Neural cell (in vitro differentiated cells): Measurements from ENCODE around the gene NMRK2. TPM values are rescaled to one million over a fixed set of nuclear protein-coding genes. Genes with fewer than 3 reads are reported as not detected.

ENCODE experiments used
- H2AFZ ChIP-seq: fragments of 200-600, 300-800 bp; sonication (generic), shearing (Covaris generic); 2 replicates; pipeline ENCODE4 v1.6.0; 2014; ENCODE audit warnings: low read depth, mild to moderate bottlenecking, antibody characterized with exemption, low read length, moderate library complexity
- H3F3A ChIP-seq: fragments of 200-600 bp; shearing (Covaris generic); 2 replicates; pipeline ENCODE4 v1.6.1; 2016; ENCODE audit warnings: mild to moderate bottlenecking, moderate library complexity, mixed read lengths, antibody characterized with exemption, low read length; ENCODE audit not compliant: insufficient read depth, poor library complexity, severe bottlenecking
- H3K27ac ChIP-seq: fragments of 200-600, 300-800 bp; sonication (generic), shearing (Covaris generic); 2 replicates; pipeline ENCODE4 v1.5.1; 2014; ENCODE audit warnings: mild to moderate bottlenecking, low read length, moderate library complexity
- H3K27me3 ChIP-seq: fragments of 300-800, 200-600 bp; sonication (generic), shearing (Covaris generic); 2 replicates; pipeline ENCODE4 v1.6.0; 2014; ENCODE audit warnings: mild to moderate bottlenecking, low read depth, low read length, moderate library complexity; ENCODE audit not compliant: insufficient read depth
- H3K36me3 ChIP-seq: fragments of 300-800, 200-600 bp; sonication (generic), shearing (Covaris generic); 2 replicates; pipeline ENCODE4 v1.5.1; 2014; ENCODE audit warnings: mild to moderate bottlenecking, antibody characterized with exemption, low read length, moderate library complexity; ENCODE audit not compliant: insufficient read depth
- H3K4me2 ChIP-seq: fragments of 300-800, 200-600 bp; sonication (generic), shearing (Covaris generic); 2 replicates; pipeline ENCODE4 v1.6.0; 2014; ENCODE audit warnings: mild to moderate bottlenecking, low read length
- H3K4me3 ChIP-seq: fragments of 300-800, 200-600 bp; sonication (generic), shearing (Covaris generic); 2 replicates; pipeline ENCODE4 v1.5.1; 2014; ENCODE audit warnings: mild to moderate bottlenecking, low read length, moderate library complexity
- H3K79me2 ChIP-seq: fragments of 200-600 bp; shearing (Covaris generic); replicated peaks from 2 replicates; pipeline ENCODE4 v1.6.0; 2014; ENCODE audit warnings: mild to moderate bottlenecking, low read length, moderate library complexity; ENCODE audit not compliant: insufficient read depth
- H3K9ac ChIP-seq: fragments of 300-800, 200-600 bp; sonication (generic), shearing (Covaris generic); 2 replicates; pipeline ENCODE4 v1.6.1; 2016; ENCODE audit warnings: mild to moderate bottlenecking, low read length, mixed read lengths
- H3K9me2 ChIP-seq: fragments of 200-600 bp; shearing (Covaris generic); 2 replicates; pipeline ENCODE4 v1.6.1; 2016; ENCODE audit warnings: mild to moderate bottlenecking, low read length, mixed read lengths; ENCODE audit not compliant: insufficient read depth
- H3K9me3 ChIP-seq: fragments of 200-600, 300-800 bp; sonication (generic), shearing (Covaris generic); 2 replicates; pipeline ENCODE4 v1.6.1; 2016; ENCODE audit warnings: mild to moderate bottlenecking, mixed run types, low read length, moderate library complexity, mixed read lengths
- H4K20me1 ChIP-seq: fragments of 200-600 bp; shearing (Covaris generic); 2 replicates; pipeline ENCODE4 v1.6.1; 2016; ENCODE audit warnings: mild to moderate bottlenecking, mixed run types; ENCODE audit not compliant: insufficient read depth
- EP300 ChIP-seq: fragments of 450-650 bp; conservative IDR thresholded peaks from 2 replicates; pipeline ENCODE4 v1.6.1; 2014; ENCODE audit warnings: antibody characterized with exemption, mild to moderate bottlenecking, moderate library complexity; ENCODE audit not compliant: poor library complexity, severe bottlenecking
- EZH2 ChIP-seq: fragments of 200-600, 300-800 bp; shearing (Covaris generic), sonication (generic); IDR thresholded peaks from 2 replicates; pipeline ENCODE4 v1.6.1; 2014; ENCODE audit warnings: antibody characterized with exemption, low read length, borderline replicate concordance, mild to moderate bottlenecking; ENCODE audit not compliant: insufficient read depth, poor library complexity, severe bottlenecking
- MXI1 ChIP-seq: fragments of 450-650 bp; conservative IDR thresholded peaks from 2 replicates; pipeline ENCODE4 v1.6.1; 2014; ENCODE audit warnings: antibody characterized with exemption, mild to moderate bottlenecking; ENCODE audit not compliant: poor library complexity, severe bottlenecking
- POLR2AphosphoS5 ChIP-seq: IDR thresholded peaks from 2 replicates; pipeline ENCODE4 v1.6.1; 2012
- RAD21 ChIP-seq: fragments of 450-650 bp; conservative IDR thresholded peaks from 2 replicates; pipeline ENCODE4 v1.6.1; 2014; ENCODE audit warnings: antibody characterized with exemption, mild to moderate bottlenecking, moderate library complexity
- SMC3 ChIP-seq: fragments of 450-650 bp; conservative IDR thresholded peaks from 2 replicates; pipeline ENCODE4 v1.6.1; 2014; ENCODE audit warnings: antibody characterized with exemption, mild to moderate bottlenecking, moderate library complexity; ENCODE audit not compliant: poor library complexity
- TAF1 ChIP-seq: IDR thresholded peaks from 2 replicates; pipeline ENCODE4 v1.6.1; 2012; ENCODE audit warnings: low read depth
- polyA plus RNA-seq: library from polyadenylated mRNA; depleted of rRNA; stranded (reverse); fragments of >200 nt; gene quantifications from 2 replicates; pipeline ENCODE4 v1.2.3, GENCODE V29; 2014
- TF ChIP-seq, protein P1 (sequence below): fragments of 450-650 bp; IDR thresholded peaks from 2 replicates; pipeline ENCODE4 v1.5.1; 2014; ENCODE audit warnings: antibody characterized with exemption, mild to moderate bottlenecking, moderate library complexity; ENCODE audit not compliant: poor library complexity, severe bottlenecking
- TF ChIP-seq, protein P2 (sequence below): IDR thresholded peaks from 2 replicates; pipeline ENCODE4 v1.6.1; 2012; ENCODE audit warnings: borderline replicate concordance

NMRK2 gene
- polyA plus RNA-seq, 1 donor from 2014 or later, result not detected

DNA sequence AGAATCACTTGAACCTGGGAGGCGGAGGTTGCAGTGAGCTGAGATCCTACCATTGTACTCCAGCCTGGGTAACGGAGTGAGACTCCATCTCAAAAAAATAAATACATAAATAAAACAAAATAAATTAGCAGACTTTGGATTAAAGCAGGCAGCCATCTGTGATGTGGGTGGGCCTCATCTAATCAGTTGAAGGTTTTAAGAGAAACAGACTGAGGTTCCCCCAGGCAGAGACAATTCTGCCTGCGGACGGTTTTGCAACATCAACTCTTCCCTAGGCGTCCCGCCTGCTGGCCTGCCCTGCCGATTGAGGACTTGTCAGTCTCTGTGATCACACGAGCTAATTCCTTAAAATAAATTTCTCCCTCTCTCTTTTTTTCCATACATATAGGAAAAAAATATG is 28.6 kb upstream of the NMRK2 start:
- Histone ChIP-seq H2AFZ (no peak overlapping the region), H3K79me2 (no peaks in the 10 kb centered on the region), H3K9ac (no peak overlapping the region), H3K9me2 (no peaks in the 10 kb centered on the region), H3F3A (no peaks in the 10 kb centered on the region), H3K4me2 (no peak overlapping the region), H3K4me3 (no peak overlapping the region), H3K27me3 (no peaks in the 10 kb centered on the region), H4K20me1 (no peaks in the 10 kb centered on the region), H3K27ac (no peak overlapping the region), H3K36me3 (peaks cover 14% of the 10 kb centered on the region), H3K9me3 (peaks cover 1% of the 10 kb centered on the region)
- TF ChIP-seq EZH2 (no peak), TAF1 (no peak), SMC3 (no peak), EP300 (no peak), RAD21 (no peak), POLR2AphosphoS5 (no peak), MXI1 (no peak)
- TF ChIP-seq, protein P1, sequence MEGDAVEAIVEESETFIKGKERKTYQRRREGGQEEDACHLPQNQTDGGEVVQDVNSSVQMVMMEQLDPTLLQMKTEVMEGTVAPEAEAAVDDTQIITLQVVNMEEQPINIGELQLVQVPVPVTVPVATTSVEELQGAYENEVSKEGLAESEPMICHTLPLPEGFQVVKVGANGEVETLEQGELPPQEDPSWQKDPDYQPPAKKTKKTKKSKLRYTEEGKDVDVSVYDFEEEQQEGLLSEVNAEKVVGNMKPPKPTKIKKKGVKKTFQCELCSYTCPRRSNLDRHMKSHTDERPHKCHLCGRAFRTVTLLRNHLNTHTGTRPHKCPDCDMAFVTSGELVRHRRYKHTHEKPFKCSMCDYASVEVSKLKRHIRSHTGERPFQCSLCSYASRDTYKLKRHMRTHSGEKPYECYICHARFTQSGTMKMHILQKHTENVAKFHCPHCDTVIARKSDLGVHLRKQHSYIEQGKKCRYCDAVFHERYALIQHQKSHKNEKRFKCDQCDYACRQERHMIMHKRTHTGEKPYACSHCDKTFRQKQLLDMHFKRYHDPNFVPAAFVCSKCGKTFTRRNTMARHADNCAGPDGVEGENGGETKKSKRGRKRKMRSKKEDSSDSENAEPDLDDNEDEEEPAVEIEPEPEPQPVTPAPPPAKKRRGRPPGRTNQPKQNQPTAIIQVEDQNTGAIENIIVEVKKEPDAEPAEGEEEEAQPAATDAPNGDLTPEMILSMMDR, result no peak
- TF ChIP-seq, protein P2, sequence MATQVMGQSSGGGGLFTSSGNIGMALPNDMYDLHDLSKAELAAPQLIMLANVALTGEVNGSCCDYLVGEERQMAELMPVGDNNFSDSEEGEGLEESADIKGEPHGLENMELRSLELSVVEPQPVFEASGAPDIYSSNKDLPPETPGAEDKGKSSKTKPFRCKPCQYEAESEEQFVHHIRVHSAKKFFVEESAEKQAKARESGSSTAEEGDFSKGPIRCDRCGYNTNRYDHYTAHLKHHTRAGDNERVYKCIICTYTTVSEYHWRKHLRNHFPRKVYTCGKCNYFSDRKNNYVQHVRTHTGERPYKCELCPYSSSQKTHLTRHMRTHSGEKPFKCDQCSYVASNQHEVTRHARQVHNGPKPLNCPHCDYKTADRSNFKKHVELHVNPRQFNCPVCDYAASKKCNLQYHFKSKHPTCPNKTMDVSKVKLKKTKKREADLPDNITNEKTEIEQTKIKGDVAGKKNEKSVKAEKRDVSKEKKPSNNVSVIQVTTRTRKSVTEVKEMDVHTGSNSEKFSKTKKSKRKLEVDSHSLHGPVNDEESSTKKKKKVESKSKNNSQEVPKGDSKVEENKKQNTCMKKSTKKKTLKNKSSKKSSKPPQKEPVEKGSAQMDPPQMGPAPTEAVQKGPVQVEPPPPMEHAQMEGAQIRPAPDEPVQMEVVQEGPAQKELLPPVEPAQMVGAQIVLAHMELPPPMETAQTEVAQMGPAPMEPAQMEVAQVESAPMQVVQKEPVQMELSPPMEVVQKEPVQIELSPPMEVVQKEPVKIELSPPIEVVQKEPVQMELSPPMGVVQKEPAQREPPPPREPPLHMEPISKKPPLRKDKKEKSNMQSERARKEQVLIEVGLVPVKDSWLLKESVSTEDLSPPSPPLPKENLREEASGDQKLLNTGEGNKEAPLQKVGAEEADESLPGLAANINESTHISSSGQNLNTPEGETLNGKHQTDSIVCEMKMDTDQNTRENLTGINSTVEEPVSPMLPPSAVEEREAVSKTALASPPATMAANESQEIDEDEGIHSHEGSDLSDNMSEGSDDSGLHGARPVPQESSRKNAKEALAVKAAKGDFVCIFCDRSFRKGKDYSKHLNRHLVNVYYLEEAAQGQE, result no peak

DNA sequence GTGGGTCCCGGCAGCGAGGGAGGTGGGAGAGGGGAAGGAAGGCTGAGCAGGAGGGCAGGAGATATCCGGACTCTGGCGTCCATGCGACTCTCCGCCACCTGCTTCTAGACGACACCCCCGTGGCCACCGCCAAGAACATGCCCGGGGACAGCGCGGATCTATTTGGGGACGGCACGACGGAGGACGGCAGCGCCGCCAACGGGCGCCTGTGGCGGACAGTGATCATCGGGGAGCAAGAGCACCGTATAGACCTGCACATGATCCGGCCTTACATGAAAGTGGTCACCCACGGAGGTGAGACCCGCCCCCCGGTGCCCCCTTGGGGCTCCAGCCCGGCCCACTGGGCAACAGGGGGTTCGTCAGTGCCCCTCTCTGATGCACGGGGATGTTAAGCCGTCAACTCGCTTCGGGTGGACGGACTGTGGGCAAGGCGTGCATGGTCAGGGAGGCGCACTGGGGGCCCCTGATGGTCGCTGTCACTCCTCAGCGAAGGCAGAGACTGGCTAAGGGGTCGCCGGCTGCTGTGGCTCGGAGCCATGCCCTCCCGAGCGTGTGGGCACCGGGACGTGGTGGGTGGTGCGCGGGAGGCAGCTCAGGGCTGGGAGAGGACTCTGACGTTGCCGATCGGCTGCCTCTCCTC is 25.1 kb upstream of the NMRK2 start:
- H3K27ac ChIP-seq, result no peak overlapping the region
- no peaks in the 10 kb centered on the region for H3K9me2 ChIP-seq
- H3K9me3 ChIP-seq, result peaks cover 13% of the 10 kb centered on the region
- no peaks in the 10 kb centered on the region for H3K79me2 ChIP-seq
- no peaks in the 10 kb centered on the region for H3K27me3 ChIP-seq
- TF ChIP-seq, protein P1, result no peak
- TF ChIP-seq EP300, result no peak
- no peak for TF ChIP-seq RAD21
- no peak for TF ChIP-seq SMC3
- TF ChIP-seq POLR2AphosphoS5, result no peak
- no peak for TF ChIP-seq EZH2
- no peak for TF ChIP-seq TAF1
- TF ChIP-seq, protein P2, result no peak
- no peak for TF ChIP-seq MXI1
- no peak overlapping the region for H2AFZ ChIP-seq
- peaks cover 25% of the 10 kb centered on the region for H3K36me3 ChIP-seq
- no peaks in the 10 kb centered on the region for H4K20me1 ChIP-seq
- no peaks in the 10 kb centered on the region for H3F3A ChIP-seq
- H3K9ac ChIP-seq, result no peak overlapping the region
- H3K4me3 ChIP-seq, result no peak overlapping the region
- H3K4me2 ChIP-seq, result no peak overlapping the region
